ENCODE results near the gene RTRAF. TPM values are rescaled to one million over a fixed set of nuclear protein-coding genes. Genes with fewer than 3 reads are reported as not detected.

Gene RTRAF
- total and polyA plus RNA-seq, 10 of the 15 experiments (the other 5 are each of a cell fraction or from before 2014, with no cell fraction given), result 248 to 540 (median 368) TPM

DNA sequence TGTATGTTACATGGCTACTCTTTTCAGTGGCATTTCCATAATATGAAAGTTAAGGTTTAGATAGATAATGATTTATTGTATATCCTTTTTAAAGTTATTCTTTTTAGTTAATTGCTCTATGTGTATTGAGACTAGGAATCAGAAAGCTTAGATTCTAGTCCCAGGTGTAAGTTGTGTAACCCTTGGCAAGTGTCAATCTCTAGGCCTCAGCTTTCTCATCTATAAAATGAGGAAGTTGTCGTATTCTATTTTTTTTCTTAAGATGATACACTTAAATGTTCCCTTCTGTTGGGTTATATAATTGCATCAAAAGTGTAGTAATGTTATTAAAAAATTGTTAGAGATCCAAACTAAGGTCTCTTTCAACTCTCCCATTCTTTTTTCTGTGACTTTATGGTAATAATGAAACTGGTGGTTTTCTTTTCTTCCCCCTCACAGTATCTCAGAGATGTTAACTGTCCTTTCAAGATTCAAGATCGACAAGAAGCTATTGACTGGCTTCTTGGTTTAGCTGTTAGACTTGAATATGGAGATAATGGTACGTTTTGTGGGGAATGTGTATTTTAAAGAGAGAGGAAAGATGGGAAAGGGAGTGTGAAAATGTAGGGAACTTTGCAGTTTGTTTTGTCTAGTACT is 4.1 kb downstream of the RTRAF start (continued):
- TF ChIP-seq, protein P1, sequence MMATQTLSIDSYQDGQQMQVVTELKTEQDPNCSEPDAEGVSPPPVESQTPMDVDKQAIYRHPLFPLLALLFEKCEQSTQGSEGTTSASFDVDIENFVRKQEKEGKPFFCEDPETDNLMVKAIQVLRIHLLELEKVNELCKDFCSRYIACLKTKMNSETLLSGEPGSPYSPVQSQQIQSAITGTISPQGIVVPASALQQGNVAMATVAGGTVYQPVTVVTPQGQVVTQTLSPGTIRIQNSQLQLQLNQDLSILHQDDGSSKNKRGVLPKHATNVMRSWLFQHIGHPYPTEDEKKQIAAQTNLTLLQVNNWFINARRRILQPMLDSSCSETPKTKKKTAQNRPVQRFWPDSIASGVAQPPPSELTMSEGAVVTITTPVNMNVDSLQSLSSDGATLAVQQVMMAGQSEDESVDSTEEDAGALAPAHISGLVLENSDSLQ (IDR thresholded peaks at IDR 0.05), result peak; percentile 88
- TF ChIP-seq JUND (IDR thresholded peaks at IDR 0.05; ENCODE audit: low read depth, low read length) (no peak), JUNB (IDR thresholded peaks at IDR 0.05) (peak; percentile 18; the same call in 1 of the 2 replicates), SP1 (IDR thresholded peaks at IDR 0.05; ENCODE audit: low read depth, low read length) (no peak), EZH2 (IDR thresholded peaks at IDR 0.05; ENCODE audit: borderline replicate concordance, control insufficient read depth, low read depth, low read length) (no peak), ZNF274 (IDR thresholded peaks at IDR 0.05; ENCODE audit: insufficient read depth, insufficient read length) (no peak), CREB1 (IDR thresholded peaks at IDR 0.05; ENCODE audit: low read depth) (no peak), MEF2A (IDR thresholded peaks at IDR 0.05; ENCODE audit: insufficient read depth, low read depth, low read length) (no peak), CHD4 (IDR thresholded peaks at IDR 0.05) (no peak), MLLT1 (IDR thresholded peaks at IDR 0.05) (no peak), MYC (IDR thresholded peaks at IDR 0.05; ENCODE audit: insufficient read depth, insufficient read length, insufficient replicate concordance, low read length, severe bottlenecking) (no peak), RFX5 (IDR thresholded peaks at IDR 0.05; ENCODE audit: low read depth, low read length) (no peak)
- TF ChIP-seq, protein P2, sequence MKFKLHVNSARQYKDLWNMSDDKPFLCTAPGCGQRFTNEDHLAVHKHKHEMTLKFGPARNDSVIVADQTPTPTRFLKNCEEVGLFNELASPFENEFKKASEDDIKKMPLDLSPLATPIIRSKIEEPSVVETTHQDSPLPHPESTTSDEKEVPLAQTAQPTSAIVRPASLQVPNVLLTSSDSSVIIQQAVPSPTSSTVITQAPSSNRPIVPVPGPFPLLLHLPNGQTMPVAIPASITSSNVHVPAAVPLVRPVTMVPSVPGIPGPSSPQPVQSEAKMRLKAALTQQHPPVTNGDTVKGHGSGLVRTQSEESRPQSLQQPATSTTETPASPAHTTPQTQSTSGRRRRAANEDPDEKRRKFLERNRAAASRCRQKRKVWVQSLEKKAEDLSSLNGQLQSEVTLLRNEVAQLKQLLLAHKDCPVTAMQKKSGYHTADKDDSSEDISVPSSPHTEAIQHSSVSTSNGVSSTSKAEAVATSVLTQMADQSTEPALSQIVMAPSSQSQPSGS (IDR thresholded peaks at IDR 0.05; ENCODE audit: low read length), result no peak
